ENCODE data around the gene SPOCK2. TPM values are rescaled to one million over a fixed set of nuclear protein-coding genes. Genes with fewer than 3 reads are reported as not detected.
A peak's percentile ranks its signal among the peaks of the same experiment; 100 is the strongest.
"Not testable (repeated sequence)": the region's sequence is repeated elsewhere in the genome, so short reads cannot be mapped to it uniquely, and the experiment has no call there.

Gene SPOCK2
- total and polyA plus RNA-seq, 4 donors, result 24.1 to 103 (median 60.1) TPM

DNA sequence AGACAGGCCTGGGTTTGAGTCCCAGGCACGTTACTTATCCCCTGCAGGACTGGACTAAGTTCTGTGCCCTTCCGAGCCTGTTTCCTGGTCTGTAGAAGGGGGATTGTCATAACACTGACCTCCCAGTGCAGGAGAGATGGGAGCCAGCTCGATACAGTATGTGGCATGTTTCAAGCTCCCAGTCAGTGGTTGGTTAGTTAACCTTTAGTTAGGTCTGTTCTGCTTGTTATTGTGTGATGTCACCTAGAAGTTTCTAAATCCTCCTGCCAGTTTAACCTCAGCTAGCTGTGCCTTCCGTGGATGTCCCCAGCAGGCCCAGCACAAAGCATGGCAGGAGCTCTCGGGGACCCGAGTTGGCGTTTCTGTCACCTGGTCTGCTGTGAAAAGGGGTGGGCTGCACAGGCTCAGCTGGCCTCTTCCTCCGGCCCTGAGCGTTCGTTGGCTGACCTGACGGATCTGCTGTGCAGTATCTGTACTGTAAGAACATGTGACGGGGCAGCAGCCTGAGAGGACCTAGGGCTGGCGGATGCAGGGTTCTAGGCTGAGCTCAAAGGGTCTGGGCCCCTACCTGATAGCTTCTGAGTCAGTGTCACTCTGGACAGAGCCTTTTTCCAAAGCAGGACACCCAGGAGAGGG is 53.0 kb downstream of the SPOCK2 start:
- no peaks in the 10 kb centered on the region for H3K36me3 ChIP-seq (ENCODE audit: control insufficient read depth in 4 of 4, insufficient read depth in 4 of 4, low read length in 4 of 4)
- H3K4me3 ChIP-seq, result no peak overlapping the region
- ATAC-seq (ENCODE audit: insufficient read depth, low FRiP score) (no peak), DNase-seq (no peak)
- H3K4me1 ChIP-seq (ENCODE audit: control insufficient read depth in 5 of 5, insufficient read depth in 5 of 5, low read length in 5 of 5), result peaks cover 0 to 18% (median 6%) of the 10 kb centered on the region in 5 donors
- 89 to 96% methylated on average over 13 of the region's 13 CpGs for WGBS, 2 donors
- no peaks in the 10 kb centered on the region for H3K9me3 ChIP-seq (ENCODE audit: control insufficient read depth in 4 of 4, insufficient read depth in 3 of 4, low read length in 3 of 4)
- H3K27ac ChIP-seq (ENCODE audit: low read depth in 1 of 2, low read length in 1 of 2), result no peak overlapping the region
- no peak overlapping the region for H3K9ac ChIP-seq (ENCODE audit: insufficient read depth in 1 of 2, low read length in 2 of 2)
- no peaks in the 10 kb centered on the region for H3K27me3 ChIP-seq (ENCODE audit: control insufficient read depth in 3 of 3, insufficient read depth in 3 of 3, low read length in 2 of 3)
- TF ChIP-seq, protein P1, sequence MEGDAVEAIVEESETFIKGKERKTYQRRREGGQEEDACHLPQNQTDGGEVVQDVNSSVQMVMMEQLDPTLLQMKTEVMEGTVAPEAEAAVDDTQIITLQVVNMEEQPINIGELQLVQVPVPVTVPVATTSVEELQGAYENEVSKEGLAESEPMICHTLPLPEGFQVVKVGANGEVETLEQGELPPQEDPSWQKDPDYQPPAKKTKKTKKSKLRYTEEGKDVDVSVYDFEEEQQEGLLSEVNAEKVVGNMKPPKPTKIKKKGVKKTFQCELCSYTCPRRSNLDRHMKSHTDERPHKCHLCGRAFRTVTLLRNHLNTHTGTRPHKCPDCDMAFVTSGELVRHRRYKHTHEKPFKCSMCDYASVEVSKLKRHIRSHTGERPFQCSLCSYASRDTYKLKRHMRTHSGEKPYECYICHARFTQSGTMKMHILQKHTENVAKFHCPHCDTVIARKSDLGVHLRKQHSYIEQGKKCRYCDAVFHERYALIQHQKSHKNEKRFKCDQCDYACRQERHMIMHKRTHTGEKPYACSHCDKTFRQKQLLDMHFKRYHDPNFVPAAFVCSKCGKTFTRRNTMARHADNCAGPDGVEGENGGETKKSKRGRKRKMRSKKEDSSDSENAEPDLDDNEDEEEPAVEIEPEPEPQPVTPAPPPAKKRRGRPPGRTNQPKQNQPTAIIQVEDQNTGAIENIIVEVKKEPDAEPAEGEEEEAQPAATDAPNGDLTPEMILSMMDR (IDR thresholded peaks at IDR 0.05; ENCODE audit: control extremely low read depth, extremely low read depth), result no peak

DNA sequence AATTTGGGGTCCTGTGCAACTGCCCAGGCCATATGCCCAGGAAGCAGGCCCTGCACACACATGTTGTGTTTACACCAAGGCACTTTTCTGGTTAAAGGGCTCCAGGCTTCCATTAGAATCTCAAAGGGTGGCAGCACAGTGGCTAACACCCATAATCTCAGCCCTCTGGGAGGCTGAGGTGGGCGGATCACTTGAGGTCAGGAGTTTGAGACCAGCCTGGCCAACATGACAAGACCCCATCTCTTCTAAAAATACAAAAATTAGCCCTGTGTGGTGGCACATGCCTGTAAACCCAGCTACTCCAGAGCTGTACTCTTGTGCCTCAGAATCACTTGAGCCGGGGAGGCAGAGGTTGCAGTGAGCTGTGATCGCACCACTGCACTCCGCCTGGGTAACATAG is 53.6 kb downstream of the SPOCK2 start:
- H3K9ac ChIP-seq (ENCODE audit: insufficient read depth in 1 of 2, low read length in 2 of 2), result no peak overlapping the region
- no peaks in the 10 kb centered on the region for H3K36me3 ChIP-seq (ENCODE audit: control insufficient read depth in 4 of 4, insufficient read depth in 4 of 4, low read length in 4 of 4)
- WGBS, 2 donors, result 97% methylated on average over 4 of the region's 4 CpGs

DNA sequence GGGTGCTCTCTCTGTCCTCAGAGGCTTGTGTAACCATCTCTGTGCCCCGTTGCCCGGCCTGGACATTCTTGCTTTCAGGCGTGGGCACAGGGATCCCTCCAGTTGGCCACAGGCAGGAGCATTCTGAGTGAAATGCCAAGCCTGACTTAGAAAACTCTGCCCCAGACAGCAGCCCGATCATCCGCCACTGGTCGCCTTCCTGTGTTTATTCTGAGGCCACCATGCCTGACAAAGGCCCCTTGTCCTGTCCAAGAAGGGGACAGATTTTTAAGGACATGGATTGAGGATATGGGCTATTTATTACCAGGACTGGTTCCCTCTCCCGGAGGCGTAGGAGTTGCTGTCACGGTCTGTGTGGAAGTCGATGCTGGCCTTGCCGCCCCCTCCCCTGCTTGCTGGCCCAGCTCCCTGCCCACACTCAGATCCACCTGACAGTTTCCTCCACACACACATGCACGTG is 54.3 kb downstream of the SPOCK2 start:
- ATAC-seq (ENCODE audit: insufficient read depth, low FRiP score), result no peak
- no peaks in the 10 kb centered on the region for H3K36me3 ChIP-seq (ENCODE audit: control insufficient read depth in 4 of 4, insufficient read depth in 4 of 4, low read length in 4 of 4)
- H3K4me3 ChIP-seq, result no peak overlapping the region
- TF ChIP-seq, protein P1 (IDR thresholded peaks at IDR 0.05; ENCODE audit: control extremely low read depth, extremely low read depth), result no peak
- no peaks in the 10 kb centered on the region for H3K9me3 ChIP-seq (ENCODE audit: control insufficient read depth in 4 of 4, insufficient read depth in 3 of 4, low read length in 3 of 4)
- H3K4me1 ChIP-seq (ENCODE audit: control insufficient read depth in 5 of 5, insufficient read depth in 5 of 5, low read length in 5 of 5), result peaks cover 0 to 19% (median 7%) of the 10 kb centered on the region in 5 donors
- no peak overlapping the region for H3K9ac ChIP-seq (ENCODE audit: insufficient read depth in 1 of 2, low read length in 2 of 2)
- no peak for DNase-seq
- H3K27me3 ChIP-seq (ENCODE audit: control insufficient read depth in 3 of 3, insufficient read depth in 3 of 3, low read length in 2 of 3), result no peaks in the 10 kb centered on the region
- 68 to 71% methylated on average over 12 of the region's 12 CpGs for WGBS, 2 donors
- H3K27ac ChIP-seq (ENCODE audit: low read depth in 1 of 2, low read length in 1 of 2), result peak overlapping the region in 1 of 2 donors; percentile 35

More for the DNA sequence above, 53.6 kb downstream of the SPOCK2 start:
- TF ChIP-seq, protein P1 (IDR thresholded peaks at IDR 0.05; ENCODE audit: control extremely low read depth, extremely low read depth), result no peak
- ATAC-seq (ENCODE audit: insufficient read depth, low FRiP score) (no peak), DNase-seq (no peak)
- Histone ChIP-seq H3K4me3 (no peak overlapping the region), H3K27ac (ENCODE audit: low read depth in 1 of 2, low read length in 1 of 2) (no peak overlapping the region), H3K4me1 (ENCODE audit: control insufficient read depth in 5 of 5, insufficient read depth in 5 of 5, low read length in 5 of 5) (peaks cover 0 to 19% (median 7%) of the 10 kb centered on the region in 5 donors), H3K9me3 (ENCODE audit: control insufficient read depth in 4 of 4, insufficient read depth in 3 of 4, low read length in 3 of 4) (no peaks in the 10 kb centered on the region), H3K27me3 (ENCODE audit: control insufficient read depth in 3 of 3, insufficient read depth in 3 of 3, low read length in 2 of 3) (no peaks in the 10 kb centered on the region)

DNA sequence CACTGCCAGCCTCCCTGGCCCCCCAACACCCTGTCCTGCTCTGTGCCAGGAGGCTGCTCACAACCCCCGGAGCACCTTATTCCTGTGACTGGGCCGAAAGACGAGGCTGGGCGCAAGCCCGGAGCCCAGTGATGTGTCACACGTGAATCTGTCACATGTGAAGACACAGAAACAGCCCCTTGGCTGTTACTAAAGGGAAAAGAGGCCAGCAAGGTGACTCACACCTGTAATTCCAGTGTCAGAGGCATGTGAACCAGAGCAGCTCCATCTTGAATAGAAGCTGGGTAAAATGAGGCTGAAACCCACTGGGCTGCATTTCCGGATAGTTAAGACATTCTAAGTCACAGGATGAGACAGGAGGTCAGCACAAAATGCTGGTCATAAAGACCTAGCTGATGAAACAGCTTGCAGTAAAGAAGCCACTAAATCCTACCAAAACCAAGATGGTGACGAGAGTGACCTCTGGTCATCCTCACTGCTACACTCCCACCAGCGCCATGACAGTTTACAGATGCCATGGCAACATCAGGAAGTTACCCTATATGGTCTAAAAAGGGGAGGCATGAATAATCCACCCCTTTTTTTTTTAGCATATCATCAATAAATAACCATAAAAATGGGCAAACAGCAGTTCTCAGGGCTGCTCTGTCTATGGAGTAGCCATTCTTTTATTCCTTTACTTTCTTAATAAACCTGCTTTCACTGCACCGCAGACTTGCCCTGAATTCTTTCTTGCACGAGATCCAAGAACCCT is 55.8 kb downstream of the SPOCK2 start:
- not testable (repeated sequence) for H3K27me3 ChIP-seq (ENCODE audit: control insufficient read depth in 3 of 3, insufficient read depth in 3 of 3, low read length in 2 of 3); H3K36me3 ChIP-seq (ENCODE audit: control insufficient read depth in 4 of 4, insufficient read depth in 4 of 4, low read length in 4 of 4); H3K9ac ChIP-seq (ENCODE audit: insufficient read depth in 1 of 2, low read length in 2 of 2); H3K9me3 ChIP-seq (ENCODE audit: control insufficient read depth in 4 of 4, insufficient read depth in 3 of 4, low read length in 3 of 4); DNase-seq; H3K27ac ChIP-seq (ENCODE audit: low read depth in 1 of 2, low read length in 1 of 2); H3K4me3 ChIP-seq; ATAC-seq (ENCODE audit: insufficient read depth, low FRiP score)
- peaks cover 0 to 19% (median 7%) of the 10 kb centered on the region in 5 donors for H3K4me1 ChIP-seq (ENCODE audit: control insufficient read depth in 5 of 5, insufficient read depth in 5 of 5, low read length in 5 of 5)
- 80 to 87% methylated on average over 11 of the region's 11 CpGs for WGBS, 2 donors
